Measurements from ENCODE around the gene ZSCAN12. TPM values are rescaled to one million over a fixed set of nuclear protein-coding genes. Genes with fewer than 3 reads are reported as not detected.

The ZSCAN12 gene
- total RNA-seq, 1 donor from 2014 or later, result 3.7 TPM

GRCh38 chr6:28357036-28357435, 42.5 kb downstream of the ZSCAN12 start:
- TF ChIP-seq CTCF (IDR thresholded peaks at IDR 0.05), result no peak
- H3K4me3 Mint-ChIP-seq (ENCODE audit: unreplicated experiment), result no peak overlapping the region
- H3K4me1 Mint-ChIP-seq (ENCODE audit: low read depth), result peaks cover 21% of the 10 kb centered on the region
- H3K27me3 Mint-ChIP-seq (ENCODE audit: low read depth), result no peaks in the 10 kb centered on the region
- H3K9me3 Mint-ChIP-seq (ENCODE audit: low read depth), result no peaks in the 10 kb centered on the region
- H3K36me3 Mint-ChIP-seq (ENCODE audit: low read depth), result no peaks in the 10 kb centered on the region
- DNase-seq (ENCODE audit: low spot score), result no peak
- no peak overlapping the region for H3K27ac Mint-ChIP-seq (ENCODE audit: unreplicated experiment)

GRCh38 chr6:28356666-28357020, 42.9 kb downstream of the ZSCAN12 start:
- no peak overlapping the region for H3K27ac Mint-ChIP-seq (ENCODE audit: unreplicated experiment)
- no peak for TF ChIP-seq CTCF (IDR thresholded peaks at IDR 0.05)
- H3K27me3 Mint-ChIP-seq (ENCODE audit: low read depth), result no peaks in the 10 kb centered on the region
- H3K4me1 Mint-ChIP-seq (ENCODE audit: low read depth), result peaks cover 25% of the 10 kb centered on the region
- H3K4me3 Mint-ChIP-seq (ENCODE audit: unreplicated experiment), result no peak overlapping the region
- DNase-seq (ENCODE audit: low spot score), result no peak
- H3K36me3 Mint-ChIP-seq (ENCODE audit: low read depth), result no peaks in the 10 kb centered on the region
- no peaks in the 10 kb centered on the region for H3K9me3 Mint-ChIP-seq (ENCODE audit: low read depth)

GRCh38 chr6:28355743-28356665, 43.5 kb downstream of the ZSCAN12 start:
- H3K4me3 Mint-ChIP-seq (ENCODE audit: unreplicated experiment), result peak overlapping the region; percentile 92

GRCh38 chr6:28354688-28355554, 44.6 kb downstream of the ZSCAN12 start:
- TF ChIP-seq CTCF (IDR thresholded peaks at IDR 0.05), result no peak
- H3K36me3 Mint-ChIP-seq (ENCODE audit: low read depth), result no peaks in the 10 kb centered on the region
- no peaks in the 10 kb centered on the region for H3K27me3 Mint-ChIP-seq (ENCODE audit: low read depth)
- H3K27ac Mint-ChIP-seq (ENCODE audit: unreplicated experiment), result peak overlapping the region; percentile 97
- H3K4me3 Mint-ChIP-seq (ENCODE audit: unreplicated experiment), result peak overlapping the region; percentile 92
- peaks cover 43% of the 10 kb centered on the region for H3K4me1 Mint-ChIP-seq (ENCODE audit: low read depth)
- no peaks in the 10 kb centered on the region for H3K9me3 Mint-ChIP-seq (ENCODE audit: low read depth)
- no peak for DNase-seq (ENCODE audit: low spot score)

More at GRCh38 chr6:28355743-28356665, 43.5 kb downstream of the ZSCAN12 start:
- TF ChIP-seq CTCF (IDR thresholded peaks at IDR 0.05), result peak; percentile 85
- H3K27ac Mint-ChIP-seq (ENCODE audit: unreplicated experiment), result peak overlapping the region; percentile 97
- peaks cover 32% of the 10 kb centered on the region for H3K4me1 Mint-ChIP-seq (ENCODE audit: low read depth)
- H3K36me3 Mint-ChIP-seq (ENCODE audit: low read depth), result no peaks in the 10 kb centered on the region
- H3K27me3 Mint-ChIP-seq (ENCODE audit: low read depth), result no peaks in the 10 kb centered on the region
- no peak for DNase-seq (ENCODE audit: low spot score)
- no peaks in the 10 kb centered on the region for H3K9me3 Mint-ChIP-seq (ENCODE audit: low read depth)

- Mint-ChIP-seq H3K27me3 (ENCODE audit: low read depth) (no peaks in the 10 kb centered on the region), H3K36me3 (ENCODE audit: low read depth) (no peaks in the 10 kb centered on the region), H3K4me3 (ENCODE audit: unreplicated experiment) (no peak overlapping the region), H3K27ac (ENCODE audit: unreplicated experiment) (peak overlapping the region; percentile 12), H3K9me3 (ENCODE audit: low read depth) (no peaks in the 10 kb centered on the region), H3K4me1 (ENCODE audit: low read depth) (peaks cover 49% of the 10 kb centered on the region)
- no peak for DNase-seq (ENCODE audit: low spot score)
- TF ChIP-seq CTCF (IDR thresholded peaks at IDR 0.05), result no peak
Measured at GRCh38 chr6:28353981-28354676, 45.4 kb downstream of the ZSCAN12 start.
